GM18873 (cell line): ENCODE data around the gene EMC6.
"Not testable (repeated sequence)": the region's sequence is repeated elsewhere in the genome, so short reads cannot be mapped to it uniquely, and the experiment has no call there.

Source experiments
- ATAC-seq: cut with Tn5 transposase; IDR thresholded peaks from one replicate; pipeline ENCODE4 v1.9.1; 2021; ENCODE audit warnings: mild to moderate bottlenecking, moderate library complexity, moderate number of reproducible peaks; ENCODE audit not compliant: unreplicated experiment, low FRiP score

The EMC6 gene

GRCh38 chr17:3679531-3680126, 11.0 kb downstream of the EMC6 start:
- ATAC-seq = no peak

GRCh38 chr17:3681057-3681456, 12.4 kb downstream of the EMC6 start:
- no peak for ATAC-seq

- ATAC-seq = no peak
Observed at GRCh38 chr17:3681565-3681964, 13.0 kb downstream of the EMC6 start.

GRCh38 chr17:3682033-3682432, 13.4 kb downstream of the EMC6 start:
- no peak for ATAC-seq

- ATAC-seq = no peak
Observed at GRCh38 chr17:3683054-3683511, 14.5 kb downstream of the EMC6 start.

GRCh38 chr17:3685174-3685573, 16.6 kb downstream of the EMC6 start:
- no peak for ATAC-seq

- no peak for ATAC-seq
Observed at GRCh38 chr17:3688027-3688553, 19.5 kb downstream of the EMC6 start.

GRCh38 chr17:3688852-3689261, 20.2 kb downstream of the EMC6 start:
- no peak for ATAC-seq

GRCh38 chr17:3689262-3690093, 20.9 kb downstream of the EMC6 start:
- ATAC-seq = no peak

GRCh38 chr17:3690094-3690715, 21.6 kb downstream of the EMC6 start:
- no peak for ATAC-seq

GRCh38 chr17:3691617-3692067, 23.0 kb downstream of the EMC6 start:
- no peak for ATAC-seq

- no peak for ATAC-seq
Observed at GRCh38 chr17:3692346-3692745, 23.7 kb downstream of the EMC6 start.

GRCh38 chr17:3693141-3693540, 24.5 kb downstream of the EMC6 start:
- ATAC-seq = no peak

GRCh38 chr17:3693829-3694231, 25.2 kb downstream of the EMC6 start:
- ATAC-seq = peak; percentile 45

- no peak for ATAC-seq
Observed at GRCh38 chr17:3695129-3695722, 26.6 kb downstream of the EMC6 start.

GRCh38 chr17:3695723-3696411, 27.3 kb downstream of the EMC6 start, which contains the start of gene P2RX5:
TSS of gene P2RX5 (minus strand) at chr17:3696155. CDS start at chr17:3696005, 150 bp downstream.
- no peak for ATAC-seq

GRCh38 chr17:3697103-3697476, 28.5 kb downstream of the EMC6 start:
- ATAC-seq = no peak

- no peak for ATAC-seq
Observed at GRCh38 chr17:3698139-3698538, 29.5 kb downstream of the EMC6 start.

- ATAC-seq = no peak
Observed at GRCh38 chr17:3699951-3700350, 31.3 kb downstream of the EMC6 start.

- not testable (repeated sequence) for ATAC-seq
Observed at GRCh38 chr17:3702041-3702539, 33.5 kb downstream of the EMC6 start.
